Astrocyte of the cerebellum (primary cell): Measurements from ENCODE around the gene MTHFD1L.

Experiments used
- DNase-seq: peaks from one replicate; pipeline ENCODE4 v3.0.0-alpha.2; 2011; ENCODE audit warnings: low read depth
- H3K4me3 ChIP-seq: 2 replicates; pipeline ENCODE4 v1.5.1; 2011; ENCODE audit warnings: mild to moderate bottlenecking, low read depth, low read length, moderate library complexity
- in situ Hi-C: cut with HindIII; loops from 2 replicates; pipeline ENCODE4 v1.10.0; 2017; ENCODE audit warnings: low sequenced_read_pairs
- TF ChIP-seq, protein P1 (sequence below): IDR thresholded peaks from 2 replicates; pipeline ENCODE4 v1.5.1; 2012; ENCODE audit warnings: low read length, low read depth, moderate library complexity, mild to moderate bottlenecking; ENCODE audit errors: missing control alignments

MTHFD1L gene

DNA sequence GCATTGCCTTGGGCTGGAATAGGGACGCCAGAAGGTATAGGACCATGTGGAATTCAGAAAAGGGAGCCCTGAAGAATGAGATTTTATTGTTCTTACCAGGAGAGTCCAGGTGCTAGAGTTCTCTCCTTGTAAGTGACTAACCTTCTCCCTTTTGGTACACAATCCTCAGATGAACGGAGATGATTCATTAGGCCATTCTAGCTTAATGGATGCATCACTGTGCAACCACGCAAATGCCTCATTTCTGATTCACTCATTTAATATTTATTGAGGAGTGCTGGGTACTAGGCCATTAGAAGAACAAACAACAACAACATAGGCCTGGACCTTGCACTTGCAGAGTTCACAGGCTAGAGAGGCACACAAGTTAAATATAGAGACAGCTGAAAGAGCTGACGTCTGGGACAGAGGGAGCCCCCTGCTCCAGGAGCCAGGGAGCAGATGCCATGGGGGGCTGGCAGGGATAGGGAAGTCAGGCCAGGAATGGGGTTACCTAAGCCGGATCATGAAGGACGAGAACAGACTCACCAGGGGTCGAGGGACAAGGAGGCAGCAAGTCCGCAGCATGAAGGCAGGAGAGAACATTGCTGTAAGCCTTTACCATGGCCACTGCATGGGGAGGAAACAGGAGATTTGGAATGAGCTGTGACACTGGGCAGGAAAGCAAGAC, 194.7 kb downstream of the MTHFD1L start:
- in situ Hi-C loops, result no loop called here
- TF ChIP-seq, protein P1, sequence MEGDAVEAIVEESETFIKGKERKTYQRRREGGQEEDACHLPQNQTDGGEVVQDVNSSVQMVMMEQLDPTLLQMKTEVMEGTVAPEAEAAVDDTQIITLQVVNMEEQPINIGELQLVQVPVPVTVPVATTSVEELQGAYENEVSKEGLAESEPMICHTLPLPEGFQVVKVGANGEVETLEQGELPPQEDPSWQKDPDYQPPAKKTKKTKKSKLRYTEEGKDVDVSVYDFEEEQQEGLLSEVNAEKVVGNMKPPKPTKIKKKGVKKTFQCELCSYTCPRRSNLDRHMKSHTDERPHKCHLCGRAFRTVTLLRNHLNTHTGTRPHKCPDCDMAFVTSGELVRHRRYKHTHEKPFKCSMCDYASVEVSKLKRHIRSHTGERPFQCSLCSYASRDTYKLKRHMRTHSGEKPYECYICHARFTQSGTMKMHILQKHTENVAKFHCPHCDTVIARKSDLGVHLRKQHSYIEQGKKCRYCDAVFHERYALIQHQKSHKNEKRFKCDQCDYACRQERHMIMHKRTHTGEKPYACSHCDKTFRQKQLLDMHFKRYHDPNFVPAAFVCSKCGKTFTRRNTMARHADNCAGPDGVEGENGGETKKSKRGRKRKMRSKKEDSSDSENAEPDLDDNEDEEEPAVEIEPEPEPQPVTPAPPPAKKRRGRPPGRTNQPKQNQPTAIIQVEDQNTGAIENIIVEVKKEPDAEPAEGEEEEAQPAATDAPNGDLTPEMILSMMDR, result no peak
- peak; percentile 73 for DNase-seq
- H3K4me3 ChIP-seq, result no peak overlapping the region

DNA sequence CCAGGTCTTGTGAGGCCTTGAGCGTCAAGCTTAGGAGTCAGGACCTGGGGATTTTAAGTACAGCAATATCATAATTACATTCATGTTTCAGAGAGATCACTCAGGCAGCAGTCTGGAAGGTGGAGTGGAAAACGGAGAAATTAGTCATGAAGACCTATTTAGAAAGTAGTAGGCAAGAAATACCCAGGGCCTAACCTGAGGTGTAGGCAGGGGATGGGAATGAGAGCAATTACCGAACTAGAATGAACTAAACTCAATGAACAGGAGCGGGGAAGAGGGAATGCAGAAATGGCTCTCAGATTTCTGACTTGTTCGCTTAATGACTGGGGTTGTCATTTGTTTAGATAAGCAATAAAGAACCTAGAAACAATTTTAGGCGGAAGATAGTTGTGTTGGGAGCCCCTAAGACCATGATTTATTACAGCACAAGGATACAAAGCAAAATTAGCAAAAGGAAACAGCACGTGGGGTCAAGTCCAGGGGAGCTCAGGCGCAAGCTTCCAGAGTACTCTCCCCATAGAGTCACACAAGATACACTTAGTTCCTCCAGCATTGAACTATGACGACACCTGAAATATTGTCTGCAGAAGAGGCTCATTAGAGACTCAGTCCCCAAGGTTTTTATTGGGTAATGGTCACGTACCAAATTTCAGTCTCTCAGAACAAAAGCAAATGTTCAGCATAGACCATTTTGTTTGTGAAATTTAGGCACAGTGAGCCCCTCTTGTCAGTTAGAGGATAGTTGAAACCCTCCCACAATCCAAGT, 195.4 kb downstream of the MTHFD1L start:
- in situ Hi-C loops, result no loop called here
- TF ChIP-seq, protein P1, result no peak
- no peak overlapping the region for H3K4me3 ChIP-seq
- DNase-seq, result no peak

DNA sequence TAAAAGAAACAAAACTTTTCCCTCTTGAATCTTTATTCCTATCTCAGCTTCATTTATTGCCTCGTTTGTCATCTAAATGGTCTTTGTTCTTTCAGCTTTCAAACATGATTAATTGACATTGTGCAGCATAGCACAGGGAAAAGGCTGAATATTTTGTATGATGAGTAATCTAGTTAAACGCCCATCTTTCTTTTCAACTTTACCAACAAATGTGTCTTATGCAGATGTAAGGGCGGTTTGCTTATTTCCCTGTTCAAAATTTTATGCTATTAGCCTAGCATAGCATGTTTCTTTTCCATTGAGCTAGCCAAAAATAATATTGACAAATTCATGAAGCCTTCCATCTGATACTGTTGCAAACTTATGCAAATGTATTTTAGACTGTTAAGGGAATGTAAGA, 197.8 kb downstream of the MTHFD1L start:
- TF ChIP-seq, protein P1, result no peak
- in situ Hi-C loops, result no loop called here
- no peak overlapping the region for H3K4me3 ChIP-seq
- DNase-seq, result peak; percentile 68

DNA sequence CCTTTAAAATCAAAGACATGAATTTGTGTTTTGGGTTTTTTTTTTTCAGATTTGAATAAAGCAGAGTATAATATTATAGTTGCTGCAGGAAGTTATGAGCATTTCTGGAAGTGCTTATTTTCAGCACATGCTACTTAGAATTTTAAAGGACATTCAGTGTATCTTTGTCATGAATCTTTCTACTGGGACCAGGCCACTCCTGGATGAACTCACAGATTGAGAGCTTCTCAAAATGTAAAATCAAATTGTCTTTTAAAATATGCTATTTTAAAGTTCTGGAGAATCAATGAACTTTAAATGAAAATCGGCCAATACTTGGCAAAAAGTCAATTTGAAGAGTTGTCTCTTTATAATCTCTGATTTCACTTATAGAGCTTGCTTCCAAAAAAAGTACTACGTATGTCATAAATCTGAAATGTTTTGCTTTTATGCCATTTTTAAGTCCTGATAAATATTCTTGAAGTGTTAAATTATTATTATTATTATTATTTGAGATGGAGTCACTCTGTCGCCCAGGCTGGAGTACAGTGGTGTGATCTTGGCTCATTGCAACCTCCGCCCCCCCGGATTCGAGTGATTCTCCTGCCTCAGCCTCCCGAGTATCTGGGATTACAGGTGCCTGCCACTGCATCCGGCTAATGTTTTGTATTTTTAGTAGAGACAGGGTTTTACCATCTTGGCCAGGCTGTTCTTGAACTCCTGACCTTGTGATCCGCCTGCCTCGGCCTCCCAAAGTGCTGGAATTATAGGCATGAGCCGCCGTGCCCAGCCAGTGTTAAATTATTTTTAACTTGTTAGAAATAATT, 198.5 kb downstream of the MTHFD1L start:
- in situ Hi-C loops, result no loop called here
- H3K4me3 ChIP-seq, result no peak overlapping the region
- DNase-seq, result no peak
- TF ChIP-seq, protein P1, result no peak

DNA sequence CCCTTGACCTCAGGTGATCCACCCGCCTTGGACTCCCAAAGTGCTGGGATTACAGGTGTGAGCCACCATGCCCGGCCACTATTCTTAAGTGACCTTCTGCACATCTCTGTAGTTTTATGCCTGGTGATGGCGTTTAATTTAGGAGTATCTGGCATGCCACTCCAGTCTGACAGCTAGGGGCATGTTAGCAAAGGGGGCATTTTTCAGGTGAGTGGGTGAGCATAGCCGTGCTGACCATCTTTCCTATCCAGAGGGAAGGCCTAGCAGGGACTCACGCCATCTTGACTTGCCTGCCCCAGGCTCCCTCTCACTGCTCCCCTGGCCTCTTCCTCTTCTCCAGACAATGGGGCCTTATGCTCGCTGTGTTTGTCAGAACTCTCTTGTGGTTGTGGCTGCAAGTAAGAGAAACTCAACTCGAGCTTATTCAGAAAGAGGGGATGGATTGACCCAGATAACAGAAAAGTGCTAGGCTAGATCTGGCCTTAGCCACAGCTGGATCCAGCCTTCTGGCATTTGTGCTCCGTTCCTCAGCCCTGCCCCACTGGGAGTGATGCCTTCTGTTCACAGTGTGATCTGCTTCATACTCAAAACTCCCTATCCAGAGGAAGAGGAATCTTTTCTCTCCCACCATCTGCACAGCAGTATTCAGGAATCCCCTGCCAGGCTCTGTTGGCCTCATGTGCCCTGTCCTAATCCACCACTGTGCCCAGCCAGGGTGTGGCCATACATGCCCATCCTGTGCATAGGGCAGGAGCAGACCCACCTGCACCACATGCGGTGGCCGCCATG, 199.7 kb downstream of the MTHFD1L start:
- DNase-seq, result no peak
- no peak overlapping the region for H3K4me3 ChIP-seq
- in situ Hi-C loops, result no loop called here
- TF ChIP-seq, protein P1, result no peak
